ENCODE data around the gene MALRD1. TPM values are rescaled to one million over a fixed set of nuclear protein-coding genes. Genes with fewer than 3 reads are reported as not detected.

Gene MALRD1
- total RNA-seq, 1 experiment from 2014 or later, result not detected

GRCh38 chr10:19579761-19580545 is 531.4 kb downstream of the MALRD1 start:
- POLR2A ChIA-PET, result no interaction called here
- H3K27ac ChIP-seq (ENCODE audit: low read length), result no peak overlapping the region
- no peak for DNase-seq (ENCODE audit: low read depth, low spot score)
- TF ChIP-seq POLR2AphosphoS5 (IDR thresholded peaks at IDR 0.05; ENCODE audit: low read depth, low read length), result no peak
- TF ChIP-seq CTCF (IDR thresholded peaks at IDR 0.05), result no peak
- TF ChIP-seq TCF7L2 (IDR thresholded peaks at IDR 0.05; ENCODE audit: low read depth, low read length), result no peak
- TF ChIP-seq REST (IDR thresholded peaks at IDR 0.05; ENCODE audit: insufficient read depth in 1 of 2, low read depth in 2 of 2, low read length in 1 of 2), result no peak
- no peak for TF ChIP-seq SIN3A (IDR thresholded peaks at IDR 0.05; ENCODE audit: borderline replicate concordance, insufficient read depth, low read depth, low read length)
- no peaks in the 10 kb centered on the region for H3K27me3 ChIP-seq (ENCODE audit: control insufficient read depth, insufficient read depth, low read length)
- no peaks in the 10 kb centered on the region for H3K9me3 ChIP-seq (ENCODE audit: control insufficient read depth, insufficient read depth, low read depth, low read length)
- H3K4me3 ChIP-seq (ENCODE audit: low read depth in 2 of 2, low read length in 2 of 2), result no peak overlapping the region
- no peak for ATAC-seq
- in situ Hi-C loops (cut with HindIII; ENCODE audit: low pct_unique_long_range_greater_than_20kb, low sequenced_read_pairs) (no loop called here), intact Hi-C loops (cut with micrococcal nuclease; ENCODE audit: unreplicated experiment) (no loop called here)
- CTCF ChIA-PET, result no interaction called here
- no TSS peak for BruUV-seq (replicated peaks)
- H3K4me1 ChIP-seq (ENCODE audit: control insufficient read depth, insufficient read depth, low read length), result no peaks in the 10 kb centered on the region
- H3K36me3 ChIP-seq (ENCODE audit: control insufficient read depth, insufficient read depth, low read length), result no peaks in the 10 kb centered on the region

DNA sequence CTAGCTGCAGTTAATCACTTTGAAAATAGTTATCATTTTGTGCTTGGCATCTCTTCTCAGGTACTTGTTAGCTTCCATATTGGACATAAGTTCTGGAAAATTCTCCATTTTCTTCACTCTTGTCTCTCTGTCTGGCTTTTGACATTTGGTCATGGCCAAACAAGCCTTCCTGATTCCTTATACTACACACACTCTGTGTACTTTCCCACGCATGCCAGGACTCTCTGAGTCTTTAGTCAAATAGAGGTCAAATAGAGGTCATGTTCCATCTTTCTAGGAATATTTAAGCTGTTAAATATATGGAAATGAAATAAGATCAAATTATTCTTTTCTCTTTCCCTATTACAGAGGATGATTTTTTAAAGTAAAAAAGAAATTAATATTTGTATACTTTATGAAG is 532.1 kb downstream of the MALRD1 start:
- POLR2A ChIA-PET, result no interaction called here
- Histone ChIP-seq H3K9me3 (ENCODE audit: control insufficient read depth, insufficient read depth, low read depth, low read length) (no peaks in the 10 kb centered on the region), H3K4me1 (ENCODE audit: control insufficient read depth, insufficient read depth, low read length) (no peaks in the 10 kb centered on the region), H3K27ac (ENCODE audit: low read length) (no peak overlapping the region), H3K36me3 (ENCODE audit: control insufficient read depth, insufficient read depth, low read length) (no peaks in the 10 kb centered on the region), H3K4me3 (ENCODE audit: low read depth in 2 of 2, low read length in 2 of 2) (no peak overlapping the region), H3K27me3 (ENCODE audit: control insufficient read depth, insufficient read depth, low read length) (no peaks in the 10 kb centered on the region)
- in situ Hi-C loops (cut with HindIII; ENCODE audit: low pct_unique_long_range_greater_than_20kb, low sequenced_read_pairs), result no loop called here
- ATAC-seq, result no peak
- no TSS peak for BruUV-seq (replicated peaks)
- CTCF ChIA-PET, result no interaction called here
- no peak for TF ChIP-seq TCF7L2 (IDR thresholded peaks at IDR 0.05; ENCODE audit: low read depth, low read length)
- TF ChIP-seq CTCF (IDR thresholded peaks at IDR 0.05), result no peak
- TF ChIP-seq REST (IDR thresholded peaks at IDR 0.05; ENCODE audit: insufficient read depth in 1 of 2, low read depth in 2 of 2, low read length in 1 of 2), result no peak
- no peak for TF ChIP-seq POLR2AphosphoS5 (IDR thresholded peaks at IDR 0.05; ENCODE audit: low read depth, low read length)
- TF ChIP-seq SIN3A (IDR thresholded peaks at IDR 0.05; ENCODE audit: borderline replicate concordance, insufficient read depth, low read depth, low read length), result no peak
- DNase-seq (ENCODE audit: low read depth, low spot score), result no peak
- intact Hi-C loops (cut with micrococcal nuclease; ENCODE audit: unreplicated experiment), result no loop called here

Data from Panc1 (cell line).